IMR-90 (cell line): Measurements from ENCODE around the gene WDTC1.

Experiments
- CTCF ChIP-seq: conservative IDR thresholded peaks from 2 replicates; pipeline ENCODE4 v1.5.1; 2012; ENCODE audit warnings: mild to moderate bottlenecking, low read depth, low read length, improper control_type of control experiment
- SMC3 ChIP-seq: fragments of 150-350 bp; IDR thresholded peaks from 2 replicates; pipeline ENCODE4 v1.6.1; 2016; ENCODE audit warnings: low read depth, mild to moderate bottlenecking, antibody characterized with exemption, low read length, moderate library complexity
- USF2 ChIP-seq: fragments of 150-350 bp; IDR thresholded peaks from 2 replicates; pipeline ENCODE4 v1.6.1; 2017; ENCODE audit warnings: mild to moderate bottlenecking, antibody characterized with exemption, low read length, low read depth

- TF ChIP-seq USF2 (no peak), SMC3 (no peak), CTCF (no peak)
Measured at GRCh38 chr1:27318596-27318995, 84.2 kb downstream of the WDTC1 start.
